Smooth muscle cell (in vitro differentiated cells): Measurements from ENCODE around the gene DCDC2C. TPM values are rescaled to one million over a fixed set of nuclear protein-coding genes. Genes with fewer than 3 reads are reported as not detected.

ENCODE experiments used
- DNase-seq: peaks from one replicate; lab custom pipeline; 2025; ENCODE audit not compliant: unreplicated experiment; lab: John Stamatoyannopoulos, UW
- H2AFZ ChIP-seq: fragments of 200-600 bp; sonication (generic); 2 replicates; pipeline ENCODE4 v1.6.0; 2016; ENCODE audit warnings: antibody characterized with exemption, low read depth, mild to moderate bottlenecking
- H3F3A ChIP-seq: fragments of 200-600 bp; sonication (generic); 2 replicates; pipeline ENCODE4 v1.6.0; 2017; ENCODE audit warnings: antibody characterized with exemption, low read depth
- H3K27ac ChIP-seq: fragments of 200-600 bp; sonication (generic); 2 replicates; pipeline ENCODE4 v1.5.1; 2016; ENCODE audit warnings: low read depth, mild to moderate bottlenecking
- H3K27me3 ChIP-seq: fragments of 200-600 bp; sonication (generic); 2 replicates; pipeline ENCODE4 v1.6.1; 2016; ENCODE audit warnings: low read depth, mild to moderate bottlenecking
- H3K36me3 ChIP-seq: fragments of 200-600 bp; sonication (generic); 2 replicates; pipeline ENCODE4 v1.5.1; 2016; ENCODE audit warnings: low read depth
- H3K4me1 ChIP-seq: fragments of 200-600 bp; sonication (generic); 2 replicates; pipeline ENCODE4 v1.5.1; 2016; ENCODE audit warnings: low read depth
- H3K4me2 ChIP-seq: fragments of 200-600 bp; sonication (generic); 2 replicates; pipeline ENCODE4 v1.6.0; 2016; ENCODE audit warnings: mild to moderate bottlenecking
- H3K4me3 ChIP-seq: fragments of 200-600 bp; sonication (generic); 2 replicates; pipeline ENCODE4 v1.5.1; 2016; ENCODE audit warnings: mild to moderate bottlenecking
- H3K79me2 ChIP-seq: fragments of 200-600 bp; sonication (generic); 2 replicates; pipeline ENCODE4 v1.6.0; 2016; ENCODE audit warnings: low read depth, mild to moderate bottlenecking
- H3K9ac ChIP-seq: fragments of 200-600 bp; sonication (generic); 2 replicates; pipeline ENCODE4 v1.6.0; 2016; ENCODE audit warnings: low read depth
- H3K9me3 ChIP-seq: fragments of 200-600 bp; sonication (generic); replicated peaks from 2 replicates; pipeline ENCODE4 v1.5.1; 2016; ENCODE audit warnings: low read depth
- H4K20me1 ChIP-seq: fragments of 200-600 bp; sonication (generic); 2 replicates; pipeline ENCODE4 v1.6.0; 2016; ENCODE audit warnings: low read depth
- whole genome bisulfite sequencing: methylation state at CpG from one replicate; pipeline ENCODE4 v1.1.7; 2016; ENCODE audit warnings: low lambda C conversion rate; 5-methylcytosine and 5-hydroxymethylcytosine counted together
- polyA plus RNA-seq: library from polyadenylated mRNA; unstranded; fragments of >200 nt; fragmentation: Nextera tagmentation; extraction: Ambion mirVana; gene quantifications from 2 replicates; pipeline ENCODE4 v1.2.1, GENCODE V29; 2016
- total RNA-seq: library from RNA; depleted of rRNA; stranded (reverse); fragments of >200 nt; gene quantifications from 2 replicates; pipeline ENCODE4 v1.2.3, GENCODE V29; 2014
- TF ChIP-seq, protein P1 (sequence below): fragments of 200-600 bp; sonication (generic); IDR thresholded peaks from 2 replicates; pipeline ENCODE4 v1.5.1; 2017; ENCODE audit warnings: borderline replicate concordance, mild to moderate bottlenecking, antibody characterized with exemption; ENCODE audit not compliant: insufficient read depth, poor library complexity, severe bottlenecking

Gene DCDC2C
- total and polyA plus RNA-seq, 2 experiments from 2014 or later, result not detected

DNA sequence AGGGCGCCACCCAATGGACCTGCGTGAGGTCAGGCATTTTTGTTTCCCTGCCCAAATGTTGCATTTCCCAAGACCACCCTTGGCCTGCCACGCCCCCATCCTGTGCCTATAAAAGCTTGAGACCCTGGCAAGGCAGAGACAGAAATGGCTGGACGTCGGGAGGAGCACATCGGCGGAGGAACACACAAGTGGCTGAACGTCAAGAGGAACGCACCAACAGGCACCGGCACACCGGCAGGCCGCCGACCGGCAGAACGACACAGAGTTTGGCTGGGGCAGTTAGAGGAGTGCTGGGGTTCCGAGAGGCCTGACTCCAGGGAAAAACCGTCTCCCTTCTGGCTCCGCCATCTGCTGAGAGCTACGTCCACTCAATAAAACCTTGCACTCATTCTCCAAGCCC is 35.9 kb downstream of the DCDC2C start:
- TF ChIP-seq, protein P1, sequence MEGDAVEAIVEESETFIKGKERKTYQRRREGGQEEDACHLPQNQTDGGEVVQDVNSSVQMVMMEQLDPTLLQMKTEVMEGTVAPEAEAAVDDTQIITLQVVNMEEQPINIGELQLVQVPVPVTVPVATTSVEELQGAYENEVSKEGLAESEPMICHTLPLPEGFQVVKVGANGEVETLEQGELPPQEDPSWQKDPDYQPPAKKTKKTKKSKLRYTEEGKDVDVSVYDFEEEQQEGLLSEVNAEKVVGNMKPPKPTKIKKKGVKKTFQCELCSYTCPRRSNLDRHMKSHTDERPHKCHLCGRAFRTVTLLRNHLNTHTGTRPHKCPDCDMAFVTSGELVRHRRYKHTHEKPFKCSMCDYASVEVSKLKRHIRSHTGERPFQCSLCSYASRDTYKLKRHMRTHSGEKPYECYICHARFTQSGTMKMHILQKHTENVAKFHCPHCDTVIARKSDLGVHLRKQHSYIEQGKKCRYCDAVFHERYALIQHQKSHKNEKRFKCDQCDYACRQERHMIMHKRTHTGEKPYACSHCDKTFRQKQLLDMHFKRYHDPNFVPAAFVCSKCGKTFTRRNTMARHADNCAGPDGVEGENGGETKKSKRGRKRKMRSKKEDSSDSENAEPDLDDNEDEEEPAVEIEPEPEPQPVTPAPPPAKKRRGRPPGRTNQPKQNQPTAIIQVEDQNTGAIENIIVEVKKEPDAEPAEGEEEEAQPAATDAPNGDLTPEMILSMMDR, result no peak
- Histone ChIP-seq H3K79me2 (no peaks in the 10 kb centered on the region), H3K4me3 (no peak overlapping the region), H3F3A (no peaks in the 10 kb centered on the region), H3K4me2 (no peak overlapping the region), H2AFZ (no peak overlapping the region), H3K27me3 (peaks cover 16% of the 10 kb centered on the region), H3K9me3 (no peaks in the 10 kb centered on the region), H3K9ac (no peak overlapping the region), H3K27ac (no peak overlapping the region), H4K20me1 (no peaks in the 10 kb centered on the region), H3K4me1 (no peaks in the 10 kb centered on the region), H3K36me3 (no peaks in the 10 kb centered on the region)
- DNase-seq, result no peak
- 93% methylated on average over 19 of the region's 19 CpGs for WGBS

DNA sequence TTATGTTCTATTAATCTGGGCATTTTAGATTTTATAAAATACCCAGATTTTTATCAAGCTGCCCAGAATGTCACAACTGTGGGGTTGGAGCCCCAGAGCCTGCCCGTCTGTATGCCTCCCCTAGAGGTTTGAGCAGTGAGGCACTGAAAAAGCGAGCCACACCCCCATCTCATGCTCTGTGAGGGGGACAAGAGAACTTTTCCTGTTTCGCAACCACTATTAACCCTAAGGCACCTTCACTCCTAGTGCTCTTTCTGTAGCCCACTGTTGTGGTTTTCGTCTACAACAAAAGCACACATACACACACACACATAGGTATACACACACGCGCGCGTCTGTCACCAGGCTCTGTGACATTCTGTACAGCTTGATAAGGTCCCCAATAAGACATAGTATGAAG is 38.0 kb downstream of the DCDC2C start:
- TF ChIP-seq, protein P1, result no peak
- DNase-seq, result no peak
- H4K20me1 ChIP-seq, result no peaks in the 10 kb centered on the region
- no peaks in the 10 kb centered on the region for H3K36me3 ChIP-seq
- no peaks in the 10 kb centered on the region for H3K79me2 ChIP-seq
- H3K4me2 ChIP-seq, result no peak overlapping the region
- H2AFZ ChIP-seq, result no peak overlapping the region
- no peaks in the 10 kb centered on the region for H3K9me3 ChIP-seq
- no peak overlapping the region for H3K9ac ChIP-seq
- no peaks in the 10 kb centered on the region for H3K4me1 ChIP-seq
- H3K27ac ChIP-seq, result no peak overlapping the region
- H3K27me3 ChIP-seq, result peaks cover 5% of the 10 kb centered on the region
- WGBS, result 83% methylated on average over 8 of the region's 8 CpGs
- no peak overlapping the region for H3K4me3 ChIP-seq
- no peaks in the 10 kb centered on the region for H3F3A ChIP-seq

DNA sequence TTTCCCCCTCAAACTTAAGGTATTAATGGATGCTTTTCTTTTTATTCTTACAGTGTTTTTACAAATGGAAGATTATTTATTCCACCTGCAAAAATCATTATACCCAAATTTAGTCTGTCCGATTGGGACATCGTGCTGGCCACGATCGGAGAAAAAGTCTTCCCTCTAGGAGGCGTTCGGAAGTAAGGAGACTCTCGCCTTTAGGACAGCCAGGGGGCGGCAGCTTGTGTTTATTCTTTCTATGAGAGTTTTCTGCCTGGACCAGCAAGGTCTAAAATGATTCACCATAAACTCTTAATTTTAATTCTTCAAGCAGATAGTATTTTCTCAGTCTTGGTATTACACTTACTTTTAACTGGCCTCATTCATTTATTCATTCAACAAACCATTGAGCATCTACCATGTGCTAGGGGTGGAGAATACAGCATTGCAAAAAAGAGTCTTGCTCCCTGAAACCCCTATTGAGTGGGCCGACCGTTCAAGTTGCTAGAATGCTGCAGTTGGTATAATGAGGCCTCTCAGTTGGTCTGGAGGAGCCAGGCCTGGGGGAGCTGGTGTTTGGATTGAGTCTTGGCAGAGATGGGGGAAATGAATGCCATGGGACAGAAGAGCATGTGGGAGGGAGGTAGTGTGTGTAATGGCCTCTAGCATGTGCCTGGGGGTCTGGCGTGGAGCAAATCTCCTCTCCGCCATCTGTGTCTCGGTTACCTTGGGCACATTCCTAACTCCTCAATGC is 38.7 kb downstream of the DCDC2C start:
- H3K9ac ChIP-seq, result no peak overlapping the region
- no peak overlapping the region for H3K27ac ChIP-seq
- 81% methylated on average over 13 of the region's 13 CpGs for WGBS
- no peaks in the 10 kb centered on the region for H3K36me3 ChIP-seq
- no peak overlapping the region for H2AFZ ChIP-seq
- no peaks in the 10 kb centered on the region for H3K79me2 ChIP-seq
- no peaks in the 10 kb centered on the region for H3F3A ChIP-seq
- TF ChIP-seq, protein P1, result no peak
- DNase-seq, result no peak
- H3K27me3 ChIP-seq, result no peaks in the 10 kb centered on the region
- no peaks in the 10 kb centered on the region for H3K4me1 ChIP-seq
- no peaks in the 10 kb centered on the region for H4K20me1 ChIP-seq
- H3K4me3 ChIP-seq, result no peak overlapping the region
- no peak overlapping the region for H3K4me2 ChIP-seq
- H3K9me3 ChIP-seq, result no peaks in the 10 kb centered on the region
